SK-N-MC (cell line): ENCODE results near the gene SULT2B1.

Source experiments
- DNase-seq: peaks from one replicate; pipeline ENCODE4 v3.0.0-alpha.2; 2011; ENCODE audit warnings: low read depth, low spot score
- H3K27ac ChIP-seq: fragments of 200-600 bp; sonication (generic); 2 replicates; pipeline ENCODE4 v1.5.1; 2016; ENCODE audit warnings: mixed run types
- H3K36me3 ChIP-seq: fragments of 200-600 bp; sonication (generic); 2 replicates; pipeline ENCODE4 v1.6.1; 2017; ENCODE audit warnings: antibody characterized with exemption, low read length, mixed read lengths; ENCODE audit not compliant: insufficient read depth
- H3K4me3 ChIP-seq: fragments of 200-600 bp; sonication (generic); 2 replicates; pipeline ENCODE4 v1.5.1; 2016
- H3K9ac ChIP-seq: fragments of 200-600 bp; sonication (generic); 2 replicates; pipeline ENCODE4 v1.8.0; 2017; ENCODE audit warnings: mixed run types, mixed read lengths; ENCODE audit not compliant: insufficient read length
- H3K9me3 ChIP-seq: fragments of 200-600 bp; sonication (generic); 2 replicates; pipeline ENCODE4 v1.6.1; 2017; ENCODE audit warnings: low read depth, mild to moderate bottlenecking, antibody characterized with exemption, low read length, moderate library complexity, mixed read lengths
- EZH2 ChIP-seq: fragments of 200-600 bp; sonication (generic); IDR thresholded peaks from one replicate; pipeline ENCODE4 v1.6.1; 2017; ENCODE audit warnings: antibody characterized with exemption
- FOXP2 ChIP-seq: optimal IDR thresholded peaks from 2 replicates; pipeline ENCODE3; 2011; ENCODE audit warnings: mild to moderate bottlenecking, moderate library complexity; ENCODE audit not compliant: insufficient read depth; ENCODE audit errors: extremely low read length, control extremely low read depth
- POLR2AphosphoS5 ChIP-seq: IDR thresholded peaks from 2 replicates; pipeline ENCODE4 v1.6.1; 2012; ENCODE audit warnings: mild to moderate bottlenecking, low read depth, low read length, borderline replicate concordance

SULT2B1 gene

GRCh38 chr19:48617146-48617937 lies 65.4 kb downstream of the SULT2B1 start:
- TF ChIP-seq POLR2AphosphoS5, result peak; percentile 14; the same call in 1 of the 2 replicates
- no peak for TF ChIP-seq EZH2
- Histone ChIP-seq H3K27ac (peak overlapping the region; percentile 93), H3K9ac (peak overlapping the region; percentile 99), H3K36me3 (peaks cover 38% of the 10 kb centered on the region), H3K9me3 (no peaks in the 10 kb centered on the region), H3K4me3 (peak overlapping the region; percentile 82)
- no peak for DNase-seq

- Histone ChIP-seq H3K36me3 (peaks cover 38% of the 10 kb centered on the region), H3K4me3 (peak overlapping the region; percentile 82), H3K9me3 (no peaks in the 10 kb centered on the region), H3K27ac (peak overlapping the region; percentile 93), H3K9ac (peak overlapping the region; percentile 99)
- no peak for TF ChIP-seq EZH2
- no peak for TF ChIP-seq FOXP2
- TF ChIP-seq POLR2AphosphoS5, result no peak
- DNase-seq, result no peak
Observed at GRCh38 chr19:48618278-48618915, 66.4 kb downstream of the SULT2B1 start.

- H3K9ac ChIP-seq, result peak within 1 kb of the TSS; percentile 99
- DNase-seq, result peak; percentile 98
- TF ChIP-seq EZH2 (no peak), POLR2AphosphoS5 (peak; percentile 98), FOXP2 (peak; percentile 97)
- peak within 1 kb of the TSS; percentile 93 for H3K27ac ChIP-seq
- no peaks in the 10 kb centered on the region for H3K9me3 ChIP-seq
- peak within 1 kb of the TSS; percentile 82 for H3K4me3 ChIP-seq
- peaks cover 38% of the 10 kb centered on the region for H3K36me3 ChIP-seq
Observed at GRCh38 chr19:48618916-48619691, 67.1 kb downstream of the SULT2B1 start, which contains the start of the genes RPL18 and SPHK2. Gene RPL18 (minus strand): TSS chr19:48619178. CDS start chr19:48619143, 35 bp downstream. Gene SPHK2 (plus strand): TSS chr19:48619506. CDS start chr19:48620515, 1,009 bp downstream.

- TF ChIP-seq POLR2AphosphoS5, result no peak
- no peak for TF ChIP-seq FOXP2
- no peak for TF ChIP-seq EZH2
Observed at GRCh38 chr19:48619692-48620585, 68.0 kb downstream of the SULT2B1 start.

GRCh38 chr19:48623556-48624066 lies 71.6 kb downstream of the SULT2B1 start:
- Histone ChIP-seq H3K9ac (peak overlapping the region; percentile 70), H3K27ac (peak overlapping the region; percentile 83), H3K9me3 (no peaks in the 10 kb centered on the region), H3K36me3 (no peaks in the 10 kb centered on the region; the same call in none of the 2 replicates), H3K4me3 (peak overlapping the region; percentile 94)
- TF ChIP-seq FOXP2, result no peak
- TF ChIP-seq EZH2, result no peak
- peak; percentile 75 for TF ChIP-seq POLR2AphosphoS5
- DNase-seq, result no peak

More at GRCh38 chr19:48619692-48620585, 68.0 kb downstream of the SULT2B1 start:
- Histone ChIP-seq H3K9me3 (no peaks in the 10 kb centered on the region), H3K27ac (peak overlapping the region; percentile 84), H3K9ac (peak overlapping the region; percentile 99), H3K4me3 (peak overlapping the region; percentile 82), H3K36me3 (peaks cover 36% of the 10 kb centered on the region)
- DNase-seq, result no peak

GRCh38 chr19:48624067-48624594 lies 72.2 kb downstream of the SULT2B1 start:
- TF ChIP-seq EZH2 (no peak), POLR2AphosphoS5 (no peak; the same call in 1 of the 2 replicates), FOXP2 (no peak)
- peak; percentile 81 for DNase-seq
- Histone ChIP-seq H3K36me3 (no peaks in the 10 kb centered on the region; the same call in 1 of the 2 replicates), H3K9me3 (no peaks in the 10 kb centered on the region), H3K4me3 (peak overlapping the region; percentile 94), H3K9ac (peak overlapping the region; percentile 92), H3K27ac (peak overlapping the region; percentile 83)
